ENCODE results near the gene TTC13. TPM values are rescaled to one million over a fixed set of nuclear protein-coding genes. Genes with fewer than 3 reads are reported as not detected.

TTC13 gene
- total RNA-seq, 1 experiment from 2014 or later: 12.3 TPM

DNA sequence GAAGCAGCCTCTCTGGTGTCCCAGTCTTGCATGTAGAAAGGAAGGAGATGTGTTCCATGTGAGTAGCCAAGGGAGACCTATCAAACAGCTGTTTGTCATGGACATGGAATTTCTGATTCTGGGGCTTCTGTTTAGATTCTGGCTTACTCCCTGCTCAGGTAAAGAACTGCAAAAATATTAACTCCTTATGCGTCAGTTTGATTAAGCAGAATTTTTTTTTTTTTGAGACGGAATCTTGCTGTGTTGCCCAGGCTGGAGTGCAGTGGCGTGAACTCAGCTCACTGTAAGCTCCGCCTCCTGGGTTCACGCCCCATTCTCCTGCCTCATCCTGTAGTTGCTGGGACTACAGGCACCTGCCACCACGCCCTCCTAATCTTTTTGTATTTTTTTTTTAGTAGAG, 7.0 kb upstream of the TTC13 start:
- Histone ChIP-seq H3K4me1 (ENCODE audit: control insufficient read depth in 1 of 2, insufficient read depth in 2 of 2, low read length in 2 of 2) (no peaks in the 10 kb centered on the region), H3K9me3 (ENCODE audit: control insufficient read depth in 1 of 2, insufficient read depth in 1 of 2, low read depth in 1 of 2, low read length in 2 of 2) (no peaks in the 10 kb centered on the region), H3K79me2 (ENCODE audit: insufficient read depth, low read length) (peaks cover 24% of the 10 kb centered on the region), H3K9me2 (ENCODE audit: insufficient read depth) (no peaks in the 10 kb centered on the region), H3K27ac (ENCODE audit: low read depth, low read length) (no peak overlapping the region), H3K4me2 (ENCODE audit: low read length) (no peak overlapping the region), H3K4me3 (replicated peaks in 1 of 2; ENCODE audit: low read depth in 1 of 2, low read length in 2 of 2) (no peak overlapping the region), H2AFZ (ENCODE audit: low read depth, low read length, poor library complexity, severe bottlenecking) (no peak overlapping the region), H3K9ac (ENCODE audit: low read length) (no peak overlapping the region), H3K36me3 (ENCODE audit: control insufficient read depth in 1 of 2, insufficient read depth in 2 of 2, low read length in 2 of 2) (peaks cover 2 to 8% of the 10 kb centered on the region in 2 experiments; a peak in 2 of 4 replicates), H4K20me1 (ENCODE audit: insufficient read depth) (0 out of 2 replicates have a peak, but pooled peaks cover 3% of the 10 kb centered on the region), H3K27me3 (ENCODE audit: insufficient read depth, low read length) (no peaks in the 10 kb centered on the region)
- DNase-seq (ENCODE audit: low read depth, low spot score) (no peak), ATAC-seq (no peak)
- ChIA-PET CTCF (no interaction called here), POLR2A (no interaction called here), RAD21 (ENCODE audit: low non-redundant PET in 1 of 2, low total read pairs in 2 of 2, uncharacterized antibody in 2 of 2, unreplicated experiment in 2 of 2) (no interaction called here)
- BruUV-seq (replicated peaks): no TSS peak
- intact Hi-C loops (cut with micrococcal nuclease): no loop called here
- TF ChIP-seq, protein P1, sequence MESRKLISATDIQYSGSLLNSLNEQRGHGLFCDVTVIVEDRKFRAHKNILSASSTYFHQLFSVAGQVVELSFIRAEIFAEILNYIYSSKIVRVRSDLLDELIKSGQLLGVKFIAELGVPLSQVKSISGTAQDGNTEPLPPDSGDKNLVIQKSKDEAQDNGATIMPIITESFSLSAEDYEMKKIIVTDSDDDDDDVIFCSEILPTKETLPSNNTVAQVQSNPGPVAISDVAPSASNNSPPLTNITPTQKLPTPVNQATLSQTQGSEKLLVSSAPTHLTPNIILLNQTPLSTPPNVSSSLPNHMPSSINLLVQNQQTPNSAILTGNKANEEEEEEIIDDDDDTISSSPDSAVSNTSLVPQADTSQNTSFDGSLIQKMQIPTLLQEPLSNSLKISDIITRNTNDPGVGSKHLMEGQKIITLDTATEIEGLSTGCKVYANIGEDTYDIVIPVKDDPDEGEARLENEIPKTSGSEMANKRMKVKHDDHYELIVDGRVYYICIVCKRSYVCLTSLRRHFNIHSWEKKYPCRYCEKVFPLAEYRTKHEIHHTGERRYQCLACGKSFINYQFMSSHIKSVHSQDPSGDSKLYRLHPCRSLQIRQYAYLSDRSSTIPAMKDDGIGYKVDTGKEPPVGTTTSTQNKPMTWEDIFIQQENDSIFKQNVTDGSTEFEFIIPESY (IDR thresholded peaks at IDR 0.05; ENCODE audit: extremely low read depth, insufficient replicate concordance, low read length): no peak
- no peak for TF ChIP-seq RAD21 (IDR thresholded peaks at IDR 0.05; ENCODE audit: low read depth)
- no peak for TF ChIP-seq ZNF274 (IDR thresholded peaks at IDR 0.05; ENCODE audit: low read depth, low read length)
- TF ChIP-seq CBX3 (IDR thresholded peaks at IDR 0.05; ENCODE audit: low read depth): no peak
- no peak for TF ChIP-seq CEBPB (IDR thresholded peaks at IDR 0.05; ENCODE audit: low read depth)
- TF ChIP-seq EZH2 (IDR thresholded peaks at IDR 0.05): no peak
- no peak for TF ChIP-seq TCF7L2 (IDR thresholded peaks at IDR 0.05; ENCODE audit: borderline replicate concordance, extremely low read depth, insufficient read depth, insufficient read length)
- no peak for TF ChIP-seq EZH2phosphoT487 (IDR thresholded peaks at IDR 0.05; ENCODE audit: borderline replicate concordance)
- TF ChIP-seq SP1 (IDR thresholded peaks at IDR 0.05; ENCODE audit: low read depth): no peak
- TF ChIP-seq POLR2A (IDR thresholded peaks at IDR 0.05; ENCODE audit: borderline replicate concordance, extremely low read depth, insufficient read depth, insufficient read length): no peak
- no peak for TF ChIP-seq YY1 (IDR thresholded peaks at IDR 0.05; ENCODE audit: extremely low read depth, insufficient replicate concordance, low read depth, low read length)
- TF ChIP-seq, protein P2, sequence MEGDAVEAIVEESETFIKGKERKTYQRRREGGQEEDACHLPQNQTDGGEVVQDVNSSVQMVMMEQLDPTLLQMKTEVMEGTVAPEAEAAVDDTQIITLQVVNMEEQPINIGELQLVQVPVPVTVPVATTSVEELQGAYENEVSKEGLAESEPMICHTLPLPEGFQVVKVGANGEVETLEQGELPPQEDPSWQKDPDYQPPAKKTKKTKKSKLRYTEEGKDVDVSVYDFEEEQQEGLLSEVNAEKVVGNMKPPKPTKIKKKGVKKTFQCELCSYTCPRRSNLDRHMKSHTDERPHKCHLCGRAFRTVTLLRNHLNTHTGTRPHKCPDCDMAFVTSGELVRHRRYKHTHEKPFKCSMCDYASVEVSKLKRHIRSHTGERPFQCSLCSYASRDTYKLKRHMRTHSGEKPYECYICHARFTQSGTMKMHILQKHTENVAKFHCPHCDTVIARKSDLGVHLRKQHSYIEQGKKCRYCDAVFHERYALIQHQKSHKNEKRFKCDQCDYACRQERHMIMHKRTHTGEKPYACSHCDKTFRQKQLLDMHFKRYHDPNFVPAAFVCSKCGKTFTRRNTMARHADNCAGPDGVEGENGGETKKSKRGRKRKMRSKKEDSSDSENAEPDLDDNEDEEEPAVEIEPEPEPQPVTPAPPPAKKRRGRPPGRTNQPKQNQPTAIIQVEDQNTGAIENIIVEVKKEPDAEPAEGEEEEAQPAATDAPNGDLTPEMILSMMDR (IDR thresholded peaks at IDR 0.05 in 2 of 3, conservative IDR thresholded peaks at IDR 0.05 in 1 of 3; ENCODE audit: borderline replicate concordance in 1 of 3, insufficient read depth in 1 of 3, low read depth in 2 of 3, low read length in 2 of 3): no peak
- no peak for TF ChIP-seq SRF (IDR thresholded peaks at IDR 0.05; ENCODE audit: low read depth)
- TF ChIP-seq, protein P3, sequence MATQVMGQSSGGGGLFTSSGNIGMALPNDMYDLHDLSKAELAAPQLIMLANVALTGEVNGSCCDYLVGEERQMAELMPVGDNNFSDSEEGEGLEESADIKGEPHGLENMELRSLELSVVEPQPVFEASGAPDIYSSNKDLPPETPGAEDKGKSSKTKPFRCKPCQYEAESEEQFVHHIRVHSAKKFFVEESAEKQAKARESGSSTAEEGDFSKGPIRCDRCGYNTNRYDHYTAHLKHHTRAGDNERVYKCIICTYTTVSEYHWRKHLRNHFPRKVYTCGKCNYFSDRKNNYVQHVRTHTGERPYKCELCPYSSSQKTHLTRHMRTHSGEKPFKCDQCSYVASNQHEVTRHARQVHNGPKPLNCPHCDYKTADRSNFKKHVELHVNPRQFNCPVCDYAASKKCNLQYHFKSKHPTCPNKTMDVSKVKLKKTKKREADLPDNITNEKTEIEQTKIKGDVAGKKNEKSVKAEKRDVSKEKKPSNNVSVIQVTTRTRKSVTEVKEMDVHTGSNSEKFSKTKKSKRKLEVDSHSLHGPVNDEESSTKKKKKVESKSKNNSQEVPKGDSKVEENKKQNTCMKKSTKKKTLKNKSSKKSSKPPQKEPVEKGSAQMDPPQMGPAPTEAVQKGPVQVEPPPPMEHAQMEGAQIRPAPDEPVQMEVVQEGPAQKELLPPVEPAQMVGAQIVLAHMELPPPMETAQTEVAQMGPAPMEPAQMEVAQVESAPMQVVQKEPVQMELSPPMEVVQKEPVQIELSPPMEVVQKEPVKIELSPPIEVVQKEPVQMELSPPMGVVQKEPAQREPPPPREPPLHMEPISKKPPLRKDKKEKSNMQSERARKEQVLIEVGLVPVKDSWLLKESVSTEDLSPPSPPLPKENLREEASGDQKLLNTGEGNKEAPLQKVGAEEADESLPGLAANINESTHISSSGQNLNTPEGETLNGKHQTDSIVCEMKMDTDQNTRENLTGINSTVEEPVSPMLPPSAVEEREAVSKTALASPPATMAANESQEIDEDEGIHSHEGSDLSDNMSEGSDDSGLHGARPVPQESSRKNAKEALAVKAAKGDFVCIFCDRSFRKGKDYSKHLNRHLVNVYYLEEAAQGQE (IDR thresholded peaks at IDR 0.05; ENCODE audit: low read depth): no peak
- no peak for TF ChIP-seq FOSL1 (IDR thresholded peaks at IDR 0.05; ENCODE audit: low read depth)
- no peak for TF ChIP-seq EGR1 (IDR thresholded peaks at IDR 0.05; ENCODE audit: low read depth)
- TF ChIP-seq SIN3A (IDR thresholded peaks at IDR 0.05; ENCODE audit: low read depth): no peak
